T1000 (cell line): ENCODE measurements around the gene ABT1.
"Not testable (repeated sequence)": the region's sequence is repeated elsewhere in the genome, so short reads cannot be mapped to it uniquely, and the experiment has no call there.

Experiments
- DNase-seq: peaks from one replicate; lab custom pipeline; 2025; ENCODE audit warnings: mixed read lengths; lab: John Stamatoyannopoulos, UW

The ABT1 gene

GRCh38 chr6:26596579-26597388 is at the start of gene ABT1:
TSS of gene ABT1 (plus strand) at chr6:26596953. CDS start at chr6:26596983, 30 bp downstream.
- peak; percentile 96 for DNase-seq

- not testable (repeated sequence) for DNase-seq
These were observed 49.4 kb upstream of the ABT1 start for GRCh38 chr6:26547363-26547762.

- DNase-seq: peak; percentile 10
These were observed 46.3 kb upstream of the ABT1 start for GRCh38 chr6:26550250-26550993.

GRCh38 chr6:26552205-26552604 is 44.5 kb upstream of the ABT1 start:
- DNase-seq: no peak

- DNase-seq: no peak
These were observed 44.0 kb upstream of the ABT1 start for GRCh38 chr6:26552640-26553188.

GRCh38 chr6:26553264-26553634 is 43.5 kb upstream of the ABT1 start:
- peak; percentile 81 for DNase-seq

- DNase-seq: peak; percentile 90
These were observed 42.9 kb upstream of the ABT1 start for GRCh38 chr6:26553635-26554446.

GRCh38 chr6:26554447-26554696 is 42.4 kb upstream of the ABT1 start:
- no peak for DNase-seq

- peak; percentile 21 for DNase-seq
These were observed 41.9 kb upstream of the ABT1 start for GRCh38 chr6:26554697-26555504.

- DNase-seq: no peak
These were observed 41.1 kb upstream of the ABT1 start for GRCh38 chr6:26555505-26556262.

GRCh38 chr6:26556263-26557070 is 40.3 kb upstream of the ABT1 start:
- peak; percentile 51 for DNase-seq

GRCh38 chr6:26561533-26562466 is 35.0 kb upstream of the ABT1 start:
- no peak for DNase-seq

GRCh38 chr6:26563488-26563887 is 33.3 kb upstream of the ABT1 start:
- DNase-seq: no peak

GRCh38 chr6:26568601-26569432 is 27.9 kb upstream of the ABT1 start:
- peak; percentile 92 for DNase-seq

GRCh38 chr6:26569433-26569764 is 27.4 kb upstream of the ABT1 start:
- no peak for DNase-seq

GRCh38 chr6:26570027-26570809 is 26.5 kb upstream of the ABT1 start:
- DNase-seq: no peak

GRCh38 chr6:26571592-26572296 is 25.0 kb upstream of the ABT1 start:
- peak; percentile 86 for DNase-seq
